H1 (cell line): ENCODE measurements around the gene ADNP.

Source experiments
- CTCF ChIP-seq, 3 experiments: IDR thresholded peaks; 1 replicate in 2 of 3; 2 replicates in 1 of 3; pipeline versions ENCODE4 v1.5.1 to v1.6.1; 2011; ENCODE audit warnings: low read length in 3 of 3, mild to moderate bottlenecking in 3 of 3, inconsistent platforms in 2 of 3, low read depth in 1 of 3, moderate library complexity in 1 of 3; ENCODE audit not compliant: insufficient read depth in 1 of 3; ENCODE audit errors: control extremely low read depth in 1 of 3
- EZH2 ChIP-seq: fragments of 200-600 bp; sonication (generic); IDR thresholded peaks from 2 replicates; pipeline ENCODE4 v1.7.1; 2012; ENCODE audit warnings: low read depth, mild to moderate bottlenecking, moderate library complexity, low read length, inconsistent platforms; ENCODE audit not compliant: severe bottlenecking
- GABPA ChIP-seq: IDR thresholded peaks from 2 replicates; pipeline ENCODE4 v1.6.1; 2011; ENCODE audit warnings: mild to moderate bottlenecking, low read length, moderate library complexity, borderline replicate concordance; ENCODE audit not compliant: insufficient read depth
- HDAC6 ChIP-seq: IDR thresholded peaks from one replicate; pipeline ENCODE4 v1.7.1; 2012; ENCODE audit warnings: low read depth, mild to moderate bottlenecking, inconsistent platforms, low read length, moderate library complexity
- JUN ChIP-seq: IDR thresholded peaks from 2 replicates; pipeline ENCODE4 v1.6.1; 2011; ENCODE audit warnings: low read depth, mild to moderate bottlenecking, improper control_type of control experiment, low read length
- JUND ChIP-seq: IDR thresholded peaks from 2 replicates; pipeline ENCODE4 v1.6.1; 2011; ENCODE audit warnings: mild to moderate bottlenecking, improper control_type of control experiment, low read length
- KDM4A ChIP-seq: IDR thresholded peaks from one replicate; pipeline ENCODE4 v1.7.1; 2012; ENCODE audit warnings: low read depth, mild to moderate bottlenecking, moderate library complexity, low read length, inconsistent platforms; ENCODE audit not compliant: severe bottlenecking
- MAX ChIP-seq: IDR thresholded peaks from 2 replicates; pipeline ENCODE4 v1.6.1; 2012; ENCODE audit warnings: inconsistent platforms
- POLR2A ChIP-seq, 2 experiments: IDR thresholded peaks; 1 replicate in 1 of 2; 2 replicates in 1 of 2; pipeline ENCODE4 v1.6.1; 2011; ENCODE audit warnings: low read depth in 2 of 2, low read length in 2 of 2, mild to moderate bottlenecking in 2 of 2; ENCODE audit errors: control extremely low read depth in 1 of 2
- SIX5 ChIP-seq: IDR thresholded peaks from 2 replicates; pipeline ENCODE4 v1.6.1; 2011; ENCODE audit warnings: mild to moderate bottlenecking, low read depth, low read length
- SRF ChIP-seq: IDR thresholded peaks from 2 replicates; pipeline ENCODE4 v1.6.1; 2011; ENCODE audit warnings: mild to moderate bottlenecking, low read depth, low read length, moderate library complexity
- TCF12 ChIP-seq: IDR thresholded peaks from 2 replicates; pipeline ENCODE4 v1.6.1; 2011; ENCODE audit warnings: low read depth, mild to moderate bottlenecking, low read length
- ZNF274 ChIP-seq: IDR thresholded peaks from 2 replicates; pipeline ENCODE4 v1.7.0; 2012; ENCODE audit warnings: low read length, borderline replicate concordance; ENCODE audit errors: extremely low read depth
- TF ChIP-seq, protein P1 (sequence below): IDR thresholded peaks from 2 replicates; pipeline ENCODE4 v1.6.1; 2012; ENCODE audit warnings: inconsistent platforms

GRCh38 chr20:50865591-50865990 is 65.6 kb downstream of the ADNP start:
- TF ChIP-seq, protein P1, sequence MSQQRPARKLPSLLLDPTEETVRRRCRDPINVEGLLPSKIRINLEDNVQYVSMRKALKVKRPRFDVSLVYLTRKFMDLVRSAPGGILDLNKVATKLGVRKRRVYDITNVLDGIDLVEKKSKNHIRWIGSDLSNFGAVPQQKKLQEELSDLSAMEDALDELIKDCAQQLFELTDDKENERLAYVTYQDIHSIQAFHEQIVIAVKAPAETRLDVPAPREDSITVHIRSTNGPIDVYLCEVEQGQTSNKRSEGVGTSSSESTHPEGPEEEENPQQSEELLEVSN, result no peak
- TF ChIP-seq SIX5 (no peak), CTCF (IDR thresholded peaks at IDR 0.05; ENCODE audit: control extremely low read depth in 1 of 3, insufficient read depth in 1 of 3, low read depth in 1 of 3, low read length in 3 of 3) (no peak), POLR2A (IDR thresholded peaks at IDR 0.05; ENCODE audit: control extremely low read depth in 1 of 2, low read depth in 2 of 2, low read length in 2 of 2) (no peak), GABPA (no peak), HDAC6 (no peak), MAX (no peak), ZNF274 (no peak), KDM4A (no peak), SRF (no peak), EZH2 (no peak), JUND (no peak), JUN (no peak), TCF12 (no peak)
